ENCODE data around the gene DCUN1D3.
A peak's percentile ranks its signal among the peaks of the same experiment; 100 is the strongest.

GRCh38 chr16:20849589-20850390 is 50.4 kb downstream of the DCUN1D3 start:
- TF ChIP-seq CTCF (conservative IDR thresholded peaks at IDR 0.05 in 1 of 2, IDR thresholded peaks at IDR 0.05 in 1 of 2; ENCODE audit: extremely low read depth in 1 of 2, insufficient read depth in 1 of 2, low read depth in 1 of 2, low read length in 2 of 2) (peak; percentile 99), EZH2 (IDR thresholded peaks at IDR 0.05; ENCODE audit: borderline replicate concordance, low read length) (no peak)

Measured in mammary epithelial cell (primary cell).